ENCODE measurements around the gene CABLES1. TPM values are rescaled to one million over a fixed set of nuclear protein-coding genes. Genes with fewer than 3 reads are reported as not detected.

CABLES1 gene
- total RNA-seq, 4 donors from 2014 or later, result 8.5 to 12.6 (median 9.2) TPM

DNA sequence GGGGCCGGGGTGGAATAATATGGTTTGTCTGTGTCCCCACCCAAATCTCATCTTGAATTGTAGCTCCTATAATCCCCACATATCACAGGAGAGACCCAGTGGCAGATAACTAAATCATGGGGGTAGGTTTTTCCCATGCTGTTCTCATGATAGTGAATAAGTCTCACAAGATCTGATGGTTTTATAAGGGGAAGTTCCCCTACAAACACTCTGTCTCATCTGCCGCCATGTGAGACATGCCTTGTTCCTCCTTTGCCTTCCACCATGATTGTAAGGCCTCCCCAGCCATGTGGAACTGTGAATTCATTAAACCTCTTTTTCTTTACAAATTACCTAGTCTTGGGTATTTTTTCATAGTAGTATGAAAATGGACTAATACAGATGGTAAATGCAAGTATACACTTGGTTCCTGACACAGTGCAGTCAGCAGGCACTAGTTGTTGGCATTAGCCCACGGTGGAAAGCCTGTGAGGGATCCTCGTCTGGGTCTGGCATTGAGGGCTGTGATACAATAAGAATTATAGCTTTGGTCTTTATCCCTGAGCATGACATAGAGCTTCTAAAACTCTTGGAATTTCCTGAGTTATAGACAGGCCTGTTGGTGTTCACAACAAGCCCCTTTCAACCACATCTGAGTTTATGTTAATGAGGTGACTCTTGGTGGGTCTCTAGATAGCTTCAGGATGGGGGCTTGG lies 135.8 kb downstream of the CABLES1 start:
- no peak for DNase-seq
- H3K4me3 ChIP-seq, result no peak overlapping the region
- no peaks in the 10 kb centered on the region for H3K27me3 ChIP-seq
- no peaks in the 10 kb centered on the region for H3K9me3 ChIP-seq
- intact Hi-C loops (cut with DNase I; ENCODE audit: low total_unique reads), result no loop called here
- TF ChIP-seq CTCF (IDR thresholded peaks at IDR 0.05) (no peak), POLR2A (IDR thresholded peaks at IDR 0.05) (no peak)
- H3K27ac ChIP-seq, result no peak overlapping the region
- no peaks in the 10 kb centered on the region for H3K4me1 ChIP-seq
- H3K36me3 ChIP-seq, result no peaks in the 10 kb centered on the region

DNA sequence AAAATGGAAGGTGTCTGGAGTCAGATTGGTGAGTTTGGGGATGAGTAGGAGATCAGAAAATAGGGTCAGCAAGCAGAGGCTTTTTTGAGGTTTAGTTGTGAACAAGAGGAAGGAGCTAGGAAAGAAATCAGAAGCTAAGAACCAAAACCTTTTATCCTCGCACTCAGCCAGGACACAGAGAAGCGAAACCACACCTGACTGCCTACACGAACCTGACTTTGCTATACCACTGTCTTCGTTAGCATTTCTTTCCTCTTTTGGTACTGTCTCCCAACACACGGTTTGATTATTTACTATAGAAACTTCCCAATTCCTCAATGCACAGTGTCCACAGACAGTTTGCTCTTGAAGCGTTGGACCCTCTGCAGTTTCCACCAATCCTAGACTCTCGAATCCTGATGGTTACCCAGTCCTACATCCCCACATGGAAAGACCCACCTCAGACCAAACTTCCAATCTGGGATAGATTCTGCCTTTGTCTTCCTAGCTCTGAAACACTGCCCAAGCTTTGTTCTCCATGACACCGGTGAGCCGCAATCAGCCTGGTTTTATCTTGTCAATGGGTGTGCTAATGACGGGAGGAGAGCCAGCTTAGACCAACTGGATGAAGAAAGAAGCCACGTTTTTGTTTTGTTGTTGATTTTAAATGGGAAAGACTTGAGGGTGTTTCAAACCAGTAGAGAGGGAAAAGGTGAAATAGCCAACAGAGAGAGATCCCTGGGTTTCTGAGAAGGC lies 137.4 kb downstream of the CABLES1 start:
- no peak overlapping the region for H3K27ac ChIP-seq
- no peaks in the 10 kb centered on the region for H3K27me3 ChIP-seq
- DNase-seq, result no peak
- no peaks in the 10 kb centered on the region for H3K4me1 ChIP-seq
- H3K36me3 ChIP-seq, result no peaks in the 10 kb centered on the region
- intact Hi-C loops (cut with DNase I; ENCODE audit: low total_unique reads), result no loop called here
- no peak overlapping the region for H3K4me3 ChIP-seq
- TF ChIP-seq CTCF (IDR thresholded peaks at IDR 0.05) (no peak), POLR2A (IDR thresholded peaks at IDR 0.05) (no peak)
- H3K9me3 ChIP-seq, result no peaks in the 10 kb centered on the region

DNA sequence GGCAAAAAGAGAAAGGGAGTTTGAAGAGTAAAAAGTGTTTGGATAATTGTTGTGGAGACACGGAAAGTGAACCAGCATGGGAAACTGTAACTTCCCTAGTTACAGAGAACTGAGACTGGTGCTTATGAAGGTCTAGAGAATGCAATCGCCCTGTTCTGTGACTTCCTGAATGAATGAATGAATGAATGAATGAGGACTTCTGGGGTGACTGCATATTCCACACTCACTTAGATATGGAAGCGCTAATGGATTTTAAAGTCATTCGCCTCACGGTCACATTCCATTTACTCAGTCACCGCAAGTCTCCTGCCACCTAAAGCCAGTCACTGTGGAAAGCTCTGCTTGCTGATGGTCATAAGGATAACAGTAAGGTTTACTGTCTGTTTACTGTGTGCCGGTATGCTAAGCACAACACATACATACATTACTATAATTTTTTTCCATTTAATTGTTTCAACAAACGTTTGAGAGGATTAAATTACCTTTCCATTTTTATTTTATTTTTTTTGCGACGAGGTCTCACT lies 138.2 kb downstream of the CABLES1 start:
- Histone ChIP-seq H3K27me3 (no peaks in the 10 kb centered on the region), H3K36me3 (no peaks in the 10 kb centered on the region), H3K4me3 (no peak overlapping the region), H3K9me3 (no peaks in the 10 kb centered on the region), H3K27ac (no peak overlapping the region), H3K4me1 (no peaks in the 10 kb centered on the region)
- intact Hi-C loops (cut with DNase I; ENCODE audit: low total_unique reads), result no loop called here
- DNase-seq, result no peak
- no peak for TF ChIP-seq CTCF (IDR thresholded peaks at IDR 0.05)
- TF ChIP-seq POLR2A (IDR thresholded peaks at IDR 0.05), result no peak

DNA sequence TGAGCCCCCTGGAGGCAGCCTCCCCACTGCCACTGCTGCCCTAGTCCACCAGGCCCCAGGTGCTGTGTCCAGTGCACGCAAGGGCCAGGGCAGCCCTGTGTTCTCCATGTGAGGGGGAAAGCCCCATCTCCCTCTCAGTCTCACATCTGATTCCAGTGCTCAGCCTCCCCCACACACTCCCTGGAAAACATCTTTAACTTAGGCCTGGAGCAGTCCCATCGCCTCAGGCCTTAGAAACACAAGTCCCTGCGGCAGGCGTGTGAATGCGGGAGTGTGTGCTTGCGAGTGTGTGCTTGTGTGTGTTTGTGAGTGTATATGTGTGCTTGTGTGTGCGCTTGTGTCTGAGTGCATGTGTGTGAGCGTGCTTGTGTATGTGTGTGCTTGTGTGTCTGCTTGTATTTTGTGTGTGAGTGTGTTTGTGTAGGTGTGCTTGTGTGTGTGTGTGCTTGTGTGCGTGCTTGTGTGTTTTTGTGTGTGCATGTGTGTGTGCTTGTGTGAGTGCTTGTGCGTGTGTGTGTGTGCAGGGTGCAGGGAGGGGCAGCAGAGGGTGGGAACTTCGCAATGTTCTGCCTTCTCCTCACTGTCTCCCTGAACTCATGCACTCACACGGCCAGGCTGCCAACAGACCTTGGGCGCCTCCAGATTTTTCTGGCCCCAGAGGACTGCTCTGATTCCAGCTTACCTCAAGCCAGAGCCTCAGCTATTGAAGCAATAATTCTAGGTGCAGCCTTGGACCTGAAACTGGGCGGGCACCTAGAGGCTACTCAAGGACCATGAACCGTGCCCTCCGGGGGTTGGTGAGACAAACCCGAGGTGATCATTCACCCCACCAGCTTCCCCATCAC lies 139.6 kb downstream of the CABLES1 start:
- no peak for TF ChIP-seq POLR2A (IDR thresholded peaks at IDR 0.05)
- no peak for TF ChIP-seq CTCF (IDR thresholded peaks at IDR 0.05)
- Histone ChIP-seq H3K27me3 (no peaks in the 10 kb centered on the region), H3K4me3 (no peak overlapping the region), H3K9me3 (no peaks in the 10 kb centered on the region), H3K4me1 (no peaks in the 10 kb centered on the region), H3K36me3 (no peaks in the 10 kb centered on the region), H3K27ac (no peak overlapping the region)
- intact Hi-C loops (cut with DNase I; ENCODE audit: low total_unique reads), result no loop called here
- peak; percentile 39 to 55 for DNase-seq

Measured in uterus (tissue), 4 donors.